A673 (cell line): ENCODE results near the gene CRYBB1. TPM values are rescaled to one million over a fixed set of nuclear protein-coding genes. Genes with fewer than 3 reads are reported as not detected.

Source experiments
- BruUV-seq: library from RNA; stranded (reverse); fragments of 400-500 nt; replicated peaks from 2 replicates; lab custom pipeline; 2021; lab: Mats Ljungman, UMichigan
- CTCF ChIA-PET: fragments of 300-600 bp; sonication (Branson Sonifier 250); formaldehyde crosslinking; loops from one replicate; lab custom pipeline; 2022; ENCODE audit warnings: antibody characterized with exemption; lab: Charles Lee
- POLR2A ChIA-PET: fragments of 300-600 bp; sonication (Branson Sonifier 250); formaldehyde crosslinking; loops from one replicate; lab custom pipeline; 2022; ENCODE audit warnings: antibody characterized with exemption; ENCODE audit not compliant: low non-redundant PET; lab: Charles Lee
- DNase-seq: peaks from one replicate; pipeline ENCODE4 v3.0.0-alpha.2; 2015; ENCODE audit warnings: low spot score
- H3K27ac ChIP-seq: fragments of 200-600 bp; sonication (generic); 2 replicates; pipeline ENCODE4 v1.5.1; 2016; ENCODE audit warnings: mixed run types, low read depth, mild to moderate bottlenecking, mixed read lengths, antibody characterized with exemption, low read length; ENCODE audit not compliant: poor library complexity, severe bottlenecking
- H3K27me3 ChIP-seq: fragments of 200-600 bp; sonication (generic); replicated peaks from 2 replicates; pipeline ENCODE4 v1.6.1; 2017; ENCODE audit warnings: mixed run types, low read depth, mild to moderate bottlenecking, mixed read lengths, antibody characterized with exemption, low read length; ENCODE audit not compliant: insufficient read depth, poor library complexity
- H3K36me3 ChIP-seq: fragments of 200-600 bp; sonication (generic); 2 replicates; pipeline ENCODE4 v1.6.1; 2016; ENCODE audit warnings: mixed run types, mild to moderate bottlenecking, mixed read lengths, antibody characterized with exemption, low read length; ENCODE audit not compliant: insufficient read depth, poor library complexity, severe bottlenecking
- H3K4me1 ChIP-seq: fragments of 200-600 bp; sonication (generic); 2 replicates; pipeline ENCODE4 v1.6.1; 2017; ENCODE audit warnings: mixed run types, mild to moderate bottlenecking, mixed read lengths, antibody characterized with exemption, low read length; ENCODE audit not compliant: insufficient read depth, poor library complexity, severe bottlenecking
- H3K4me3 ChIP-seq: fragments of 200-600 bp; sonication (generic); 2 replicates; pipeline ENCODE4 v1.5.1; 2016; ENCODE audit warnings: low read depth, mixed run types, mild to moderate bottlenecking, mixed read lengths, low read length; ENCODE audit not compliant: poor library complexity, severe bottlenecking
- H3K9me3 ChIP-seq: fragments of 200-600 bp; sonication (generic); 2 replicates; pipeline ENCODE4 v1.6.1; 2016; ENCODE audit warnings: mixed run types, low read depth, mild to moderate bottlenecking, mixed read lengths, antibody characterized with exemption, low read length; ENCODE audit not compliant: poor library complexity, severe bottlenecking
- CTCF ChIP-seq: fragments of 300-800, 200-600 bp; sonication (generic); conservative IDR thresholded peaks from 2 replicates; pipeline ENCODE4 v1.5.1; 2017; ENCODE audit warnings: low read depth, mild to moderate bottlenecking, antibody characterized with exemption, low read length, moderate library complexity, mixed read lengths
- EZH2 ChIP-seq: fragments of 200-600 bp; sonication (generic); IDR thresholded peaks from 2 replicates; pipeline ENCODE4 v1.6.1; 2017; ENCODE audit warnings: borderline replicate concordance, low read depth, mild to moderate bottlenecking, mixed read lengths, antibody characterized with exemption, low read length; ENCODE audit not compliant: poor library complexity, severe bottlenecking
- intact Hi-C: fragments of 100-400 bp; cut with micrococcal nuclease; formaldehyde crosslinking; loops from one replicate; pipeline ENCODE4 v1.10.0; 2022; ENCODE audit not compliant: unreplicated experiment
- total RNA-seq: library from RNA; stranded (reverse); gene quantifications from 2 replicates; pipeline ENCODE4 v1.2.3, GENCODE V29; 2021

CRYBB1 gene
- total RNA-seq, 1 experiment from 2014 or later: not detected

DNA sequence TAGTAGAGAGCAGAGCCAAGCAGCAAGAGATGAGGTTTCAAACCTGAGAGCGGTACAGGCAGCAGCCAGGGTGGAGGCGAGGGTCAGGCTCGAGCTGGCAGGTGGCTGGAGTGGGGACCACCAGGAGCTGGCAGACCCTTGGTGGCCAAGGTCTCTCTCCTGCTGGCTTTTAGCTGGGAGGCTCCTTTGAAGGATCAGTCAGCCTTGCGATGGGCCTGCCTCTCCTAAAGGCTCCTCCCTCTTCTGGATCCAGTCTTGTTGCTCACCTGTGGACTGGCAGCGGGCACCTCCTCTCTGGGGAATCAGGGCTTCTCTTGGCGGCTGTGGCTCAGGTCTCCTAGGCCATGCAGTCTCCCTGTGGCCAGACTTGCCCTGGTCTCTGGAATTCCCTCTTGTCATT is 52.6 kb downstream of the CRYBB1 start:
- Histone ChIP-seq H3K4me1 (no peaks in the 10 kb centered on the region), H3K9me3 (no peaks in the 10 kb centered on the region), H3K36me3 (no peaks in the 10 kb centered on the region), H3K4me3 (no peak overlapping the region), H3K27me3 (no peaks in the 10 kb centered on the region), H3K27ac (no peak overlapping the region)
- ChIA-PET CTCF (no interaction called here), POLR2A (no interaction called here)
- no peak for DNase-seq
- intact Hi-C loops: no loop called here
- TF ChIP-seq EZH2 (no peak), CTCF (no peak)
- BruUV-seq: no TSS peak

DNA sequence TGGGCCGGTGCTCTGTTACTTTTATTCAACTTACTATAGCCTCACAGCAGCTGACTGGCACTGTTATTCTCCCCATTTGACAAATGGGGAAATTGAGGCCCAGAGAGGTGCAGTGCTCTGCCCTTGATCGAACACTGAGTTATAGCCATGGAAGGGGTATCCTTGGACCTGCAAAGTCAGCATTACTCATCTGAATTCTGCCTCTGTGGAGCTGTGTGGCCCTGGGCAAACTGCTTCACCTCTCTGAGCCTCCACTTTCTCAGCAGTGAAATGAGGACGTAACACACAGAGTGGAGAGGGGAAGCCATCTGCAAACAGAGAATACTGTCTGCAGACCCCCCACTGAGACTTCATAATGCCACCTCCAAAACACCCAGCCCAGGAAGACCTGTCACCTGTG is 53.2 kb downstream of the CRYBB1 start:
- no peak for TF ChIP-seq CTCF
- TF ChIP-seq EZH2: no peak
- POLR2A ChIA-PET: no interaction called here
- CTCF ChIA-PET: no interaction called here

DNA sequence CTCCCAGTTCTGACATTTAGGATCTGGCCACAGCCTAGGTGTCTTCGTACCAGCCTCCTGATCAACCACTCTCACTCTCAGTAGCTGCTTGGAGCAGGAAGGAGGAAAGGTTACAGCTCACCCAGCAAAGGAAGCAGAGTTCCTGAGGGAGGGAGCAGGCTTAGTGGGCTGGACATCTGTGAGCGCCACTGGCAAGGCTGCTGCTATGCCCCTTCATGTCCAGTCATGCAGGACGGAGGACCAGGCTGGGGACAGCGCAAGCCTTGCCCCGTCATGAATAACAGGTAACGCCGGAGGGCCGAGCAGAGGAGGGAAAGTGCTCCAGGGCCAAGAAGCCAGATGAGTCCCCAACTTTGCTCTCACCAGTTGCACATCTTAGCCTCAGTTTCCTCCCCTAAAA is 53.6 kb downstream of the CRYBB1 start:
- H3K4me3 ChIP-seq: no peak overlapping the region
- intact Hi-C loops: no loop called here
- no peaks in the 10 kb centered on the region for H3K9me3 ChIP-seq
- H3K36me3 ChIP-seq: no peaks in the 10 kb centered on the region
- no TSS peak for BruUV-seq
- no peaks in the 10 kb centered on the region for H3K27me3 ChIP-seq
- H3K4me1 ChIP-seq: no peaks in the 10 kb centered on the region
- H3K27ac ChIP-seq: no peak overlapping the region
- CTCF ChIA-PET: no interaction called here
- POLR2A ChIA-PET: no interaction called here
- no peak for TF ChIP-seq EZH2
- no peak for TF ChIP-seq CTCF
- no peak for DNase-seq

More for the DNA sequence above, 53.2 kb downstream of the CRYBB1 start:
- no peaks in the 10 kb centered on the region for H3K27me3 ChIP-seq
- H3K4me3 ChIP-seq: no peak overlapping the region
- H3K4me1 ChIP-seq: no peaks in the 10 kb centered on the region
- H3K9me3 ChIP-seq: no peaks in the 10 kb centered on the region
- intact Hi-C loops: no loop called here
- H3K27ac ChIP-seq: no peak overlapping the region
- BruUV-seq: no TSS peak
- no peaks in the 10 kb centered on the region for H3K36me3 ChIP-seq
- DNase-seq: no peak
